HG03066 (cell line): ENCODE data around the gene MGMT.

ENCODE experiments used
- ATAC-seq: cut with Tn5 transposase; IDR thresholded peaks from one replicate; pipeline ENCODE4 v1.9.1; 2021; ENCODE audit warnings: low read depth; ENCODE audit not compliant: unreplicated experiment

The MGMT gene

GRCh38 chr10:129675027-129675769 is 208.2 kb downstream of the MGMT start:
- no peak for ATAC-seq

GRCh38 chr10:129676014-129676413 is 209.0 kb downstream of the MGMT start:
- ATAC-seq: no peak

GRCh38 chr10:129677377-129677927 is 210.4 kb downstream of the MGMT start:
- ATAC-seq: no peak

- ATAC-seq: no peak
Observed at GRCh38 chr10:129678186-129678585, 211.1 kb downstream of the MGMT start.

GRCh38 chr10:129679207-129679606 is 212.2 kb downstream of the MGMT start:
- no peak for ATAC-seq

- ATAC-seq: no peak
Observed at GRCh38 chr10:129680661-129681344, 213.8 kb downstream of the MGMT start.

GRCh38 chr10:129681856-129682255 is 214.8 kb downstream of the MGMT start:
- ATAC-seq: no peak

- ATAC-seq: no peak
Observed at GRCh38 chr10:129683519-129683918, 216.5 kb downstream of the MGMT start.

GRCh38 chr10:129683920-129684319 is 216.9 kb downstream of the MGMT start:
- no peak for ATAC-seq

- ATAC-seq: no peak
Observed at GRCh38 chr10:129685271-129685670, 218.2 kb downstream of the MGMT start.

GRCh38 chr10:129689671-129690071 is 222.6 kb downstream of the MGMT start:
- ATAC-seq: no peak

GRCh38 chr10:129690248-129691070 is 223.4 kb downstream of the MGMT start:
- no peak for ATAC-seq

- no peak for ATAC-seq
Observed at GRCh38 chr10:129692695-129693094, 225.7 kb downstream of the MGMT start.

GRCh38 chr10:129693382-129693781 is 226.3 kb downstream of the MGMT start:
- ATAC-seq: no peak

- no peak for ATAC-seq
Observed at GRCh38 chr10:129694184-129694583, 227.1 kb downstream of the MGMT start.

GRCh38 chr10:129694691-129695243 is 227.7 kb downstream of the MGMT start:
- ATAC-seq: no peak

GRCh38 chr10:129695671-129696070 is 228.6 kb downstream of the MGMT start:
- ATAC-seq: no peak

- ATAC-seq: no peak
Observed at GRCh38 chr10:129696636-129697035, 229.6 kb downstream of the MGMT start.

GRCh38 chr10:129697463-129698247 is 230.6 kb downstream of the MGMT start:
- ATAC-seq: no peak
